ENCODE results near the gene NDFIP1. TPM values are rescaled to one million over a fixed set of nuclear protein-coding genes. Genes with fewer than 3 reads are reported as not detected.

The NDFIP1 gene
- total RNA-seq, 1 donor from 2014 or later: 52.1 TPM

DNA sequence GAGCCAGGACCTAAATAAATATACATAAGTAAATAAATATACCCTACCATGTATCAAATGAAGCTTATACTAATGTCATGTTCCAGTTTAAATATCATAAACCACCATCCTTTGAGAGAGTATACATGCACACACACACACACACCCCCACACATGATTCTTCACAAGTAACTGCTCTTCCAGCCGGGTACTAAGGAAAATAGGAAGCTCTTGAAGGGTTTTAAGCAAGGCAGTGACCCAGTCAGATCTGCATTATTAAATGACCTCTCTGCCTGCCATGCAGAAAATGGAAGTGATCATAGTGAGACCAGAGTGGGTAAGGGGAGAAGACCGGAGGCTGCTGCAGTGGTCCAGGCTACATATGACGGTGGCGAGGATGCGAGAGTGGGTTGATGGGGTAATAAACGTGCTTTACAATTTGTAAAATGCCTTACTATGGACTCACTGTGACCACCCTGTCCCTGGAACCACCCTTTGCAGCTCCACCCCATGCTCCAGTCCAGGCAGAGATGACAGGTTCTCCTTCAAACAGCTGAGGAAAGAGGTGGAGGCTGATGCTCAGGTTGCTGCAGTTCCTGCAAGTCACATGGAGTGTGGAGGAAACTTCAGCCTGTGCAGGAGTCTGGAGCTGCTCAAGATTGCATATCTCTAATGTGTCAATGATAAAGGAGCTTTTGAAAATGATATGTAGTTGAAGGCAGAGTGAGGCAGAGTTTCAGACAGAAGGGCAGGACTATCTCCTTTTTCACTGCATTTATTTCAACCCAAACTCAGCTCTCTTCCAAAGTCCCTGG lies 38.8 kb upstream of the NDFIP1 start:
- no peak for DNase-seq (ENCODE audit: low read depth)
- Histone ChIP-seq H3K4me3 (ENCODE audit: low read depth, low read length) (no peak overlapping the region), H3K27me3 (ENCODE audit: control insufficient read depth, insufficient read depth, low read length) (peaks cover 2% of the 10 kb centered on the region), H3K36me3 (ENCODE audit: control insufficient read depth, insufficient read depth, low read length) (no peaks in the 10 kb centered on the region)
- TF ChIP-seq, protein P1, sequence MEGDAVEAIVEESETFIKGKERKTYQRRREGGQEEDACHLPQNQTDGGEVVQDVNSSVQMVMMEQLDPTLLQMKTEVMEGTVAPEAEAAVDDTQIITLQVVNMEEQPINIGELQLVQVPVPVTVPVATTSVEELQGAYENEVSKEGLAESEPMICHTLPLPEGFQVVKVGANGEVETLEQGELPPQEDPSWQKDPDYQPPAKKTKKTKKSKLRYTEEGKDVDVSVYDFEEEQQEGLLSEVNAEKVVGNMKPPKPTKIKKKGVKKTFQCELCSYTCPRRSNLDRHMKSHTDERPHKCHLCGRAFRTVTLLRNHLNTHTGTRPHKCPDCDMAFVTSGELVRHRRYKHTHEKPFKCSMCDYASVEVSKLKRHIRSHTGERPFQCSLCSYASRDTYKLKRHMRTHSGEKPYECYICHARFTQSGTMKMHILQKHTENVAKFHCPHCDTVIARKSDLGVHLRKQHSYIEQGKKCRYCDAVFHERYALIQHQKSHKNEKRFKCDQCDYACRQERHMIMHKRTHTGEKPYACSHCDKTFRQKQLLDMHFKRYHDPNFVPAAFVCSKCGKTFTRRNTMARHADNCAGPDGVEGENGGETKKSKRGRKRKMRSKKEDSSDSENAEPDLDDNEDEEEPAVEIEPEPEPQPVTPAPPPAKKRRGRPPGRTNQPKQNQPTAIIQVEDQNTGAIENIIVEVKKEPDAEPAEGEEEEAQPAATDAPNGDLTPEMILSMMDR (IDR thresholded peaks at IDR 0.05; ENCODE audit: insufficient read depth, low read length, poor library complexity, severe bottlenecking): no peak

DNA sequence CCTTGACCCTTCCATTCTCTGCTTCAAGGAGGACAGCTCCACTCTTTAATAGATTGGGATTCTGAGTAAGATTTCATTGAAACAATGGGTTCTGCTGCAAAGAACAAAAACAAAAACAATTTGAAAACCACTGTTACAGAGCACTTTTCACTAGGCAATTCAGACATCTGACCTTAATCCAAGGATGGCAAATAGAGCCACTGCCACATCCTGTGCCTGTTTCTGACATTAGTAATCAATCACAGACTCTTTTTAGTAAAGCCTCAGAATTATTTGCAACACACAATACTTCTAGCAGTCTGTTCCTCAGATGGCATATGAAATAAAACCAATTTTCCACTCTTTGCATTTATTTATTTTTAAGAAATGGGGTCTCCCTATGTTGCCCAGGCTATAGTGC lies 37.8 kb upstream of the NDFIP1 start:
- no peak overlapping the region for H3K4me3 ChIP-seq (ENCODE audit: low read depth, low read length)
- no peak for DNase-seq (ENCODE audit: low read depth)
- peaks cover 2% of the 10 kb centered on the region for H3K27me3 ChIP-seq (ENCODE audit: control insufficient read depth, insufficient read depth, low read length)
- TF ChIP-seq, protein P1 (IDR thresholded peaks at IDR 0.05; ENCODE audit: insufficient read depth, low read length, poor library complexity, severe bottlenecking): no peak
- H3K36me3 ChIP-seq (ENCODE audit: control insufficient read depth, insufficient read depth, low read length): no peaks in the 10 kb centered on the region

DNA sequence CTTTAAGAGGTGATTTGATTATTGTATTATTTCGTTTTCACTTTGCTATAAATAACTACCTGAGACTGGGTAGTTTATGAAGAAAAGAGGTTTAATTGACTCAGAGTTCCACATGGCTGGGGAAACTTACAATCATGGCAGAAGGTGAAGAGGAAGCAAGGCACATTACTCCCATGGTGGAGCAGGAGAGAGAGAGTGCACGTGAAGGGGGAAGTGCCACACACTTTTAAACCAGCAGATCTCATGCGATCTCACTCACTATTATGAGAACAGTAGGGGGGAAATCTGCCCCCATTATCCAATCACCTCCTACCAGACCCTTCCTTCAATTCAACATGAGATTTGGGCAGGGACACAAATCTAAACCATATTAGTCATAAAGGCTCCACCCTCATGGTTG lies 36.1 kb upstream of the NDFIP1 start:
- peaks cover 2% of the 10 kb centered on the region for H3K27me3 ChIP-seq (ENCODE audit: control insufficient read depth, insufficient read depth, low read length)
- H3K4me3 ChIP-seq (ENCODE audit: low read depth, low read length): no peak overlapping the region
- no peaks in the 10 kb centered on the region for H3K36me3 ChIP-seq (ENCODE audit: control insufficient read depth, insufficient read depth, low read length)
- no peak for DNase-seq (ENCODE audit: low read depth)
- TF ChIP-seq, protein P1 (IDR thresholded peaks at IDR 0.05; ENCODE audit: insufficient read depth, low read length, poor library complexity, severe bottlenecking): no peak

DNA sequence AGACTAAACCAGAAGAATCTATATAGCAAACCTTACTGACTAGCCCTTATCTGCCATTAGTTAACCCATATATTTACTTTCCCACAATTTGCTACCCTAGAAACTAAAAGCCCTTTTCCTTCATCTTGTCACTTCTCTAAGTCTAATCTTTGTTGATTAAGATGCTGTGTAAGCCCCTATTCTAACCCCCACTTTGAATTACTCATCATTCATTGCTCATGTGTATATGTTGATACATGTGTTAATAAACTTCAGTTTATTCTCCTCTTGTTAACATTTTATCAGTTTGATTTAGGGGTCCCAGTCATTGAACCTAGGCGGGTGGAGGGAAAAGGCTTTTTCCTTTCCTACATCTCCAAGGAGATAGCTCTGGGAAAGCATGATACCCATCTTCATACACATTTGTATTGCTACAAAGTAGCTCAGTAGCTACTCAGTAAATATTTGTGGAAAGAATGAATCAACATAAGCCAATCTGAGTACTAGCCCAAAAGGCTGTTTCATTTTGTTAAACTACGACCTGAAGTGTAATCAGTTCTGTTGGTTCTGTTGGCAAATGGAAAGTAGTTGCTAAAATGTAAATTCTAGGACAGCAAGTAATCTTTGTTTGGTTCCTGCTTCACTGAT lies 35.1 kb upstream of the NDFIP1 start:
- Histone ChIP-seq H3K27me3 (ENCODE audit: control insufficient read depth, insufficient read depth, low read length) (peaks cover 2% of the 10 kb centered on the region), H3K4me3 (ENCODE audit: low read depth, low read length) (no peak overlapping the region), H3K36me3 (ENCODE audit: control insufficient read depth, insufficient read depth, low read length) (no peaks in the 10 kb centered on the region)
- no peak for DNase-seq (ENCODE audit: low read depth)
- TF ChIP-seq, protein P1 (IDR thresholded peaks at IDR 0.05; ENCODE audit: insufficient read depth, low read length, poor library complexity, severe bottlenecking): no peak

DNA sequence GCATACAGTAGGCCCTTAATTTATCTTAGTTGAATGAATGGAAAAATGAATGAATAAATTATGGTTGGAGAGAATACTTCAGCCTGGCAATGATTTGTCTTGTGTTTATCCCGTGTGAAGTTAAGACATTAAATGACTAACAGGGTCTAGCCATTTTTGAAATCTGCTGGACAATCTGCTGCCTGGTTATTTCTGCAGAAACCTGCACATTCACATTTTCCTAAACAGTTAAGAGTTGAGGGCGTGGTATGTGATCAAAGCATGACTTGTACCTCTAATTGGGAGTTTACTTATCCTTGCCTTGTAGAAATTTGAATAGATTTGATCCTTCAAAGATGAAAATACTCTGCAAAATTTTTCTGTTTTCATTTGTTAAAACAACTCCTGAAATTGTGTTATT lies 34.6 kb upstream of the NDFIP1 start:
- Histone ChIP-seq H3K36me3 (ENCODE audit: control insufficient read depth, insufficient read depth, low read length) (no peaks in the 10 kb centered on the region), H3K27me3 (ENCODE audit: control insufficient read depth, insufficient read depth, low read length) (peaks cover 2% of the 10 kb centered on the region), H3K4me3 (ENCODE audit: low read depth, low read length) (no peak overlapping the region)
- DNase-seq (ENCODE audit: low read depth): no peak
- TF ChIP-seq, protein P1 (IDR thresholded peaks at IDR 0.05; ENCODE audit: insufficient read depth, low read length, poor library complexity, severe bottlenecking): no peak

Measured in kidney epithelial cell (primary cell).